Measurements from ENCODE around the gene LRCH1. TPM values are rescaled to one million over a fixed set of nuclear protein-coding genes. Genes with fewer than 3 reads are reported as not detected.

LRCH1 gene
- total RNA-seq, 1 experiment from 2014 or later: 11.8 TPM

DNA sequence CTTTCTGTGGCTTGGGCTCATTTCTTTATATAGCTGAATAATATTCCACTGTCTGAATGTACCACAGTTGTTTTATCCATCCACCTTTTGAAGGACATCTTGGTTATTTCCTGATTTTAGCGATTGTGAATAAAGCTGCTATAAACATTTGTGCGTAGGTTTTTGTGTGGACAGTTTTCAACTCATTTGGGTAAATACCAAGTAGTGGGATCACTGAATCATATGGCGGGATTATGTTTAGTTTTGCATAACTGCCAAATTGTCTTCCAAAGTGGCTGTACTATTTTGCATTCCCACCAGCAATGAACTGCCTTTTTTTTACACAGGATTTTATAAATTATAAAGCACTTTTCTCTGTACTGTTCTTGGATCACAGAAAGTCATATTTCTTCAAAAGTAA, 13.7 kb upstream of the LRCH1 start:
- CTCF ChIA-PET: no interaction called here
- H3K4me3 Mint-ChIP-seq: no peak overlapping the region
- H3K27me3 Mint-ChIP-seq (ENCODE audit: low read depth): no peaks in the 10 kb centered on the region
- TF ChIP-seq, protein P1, sequence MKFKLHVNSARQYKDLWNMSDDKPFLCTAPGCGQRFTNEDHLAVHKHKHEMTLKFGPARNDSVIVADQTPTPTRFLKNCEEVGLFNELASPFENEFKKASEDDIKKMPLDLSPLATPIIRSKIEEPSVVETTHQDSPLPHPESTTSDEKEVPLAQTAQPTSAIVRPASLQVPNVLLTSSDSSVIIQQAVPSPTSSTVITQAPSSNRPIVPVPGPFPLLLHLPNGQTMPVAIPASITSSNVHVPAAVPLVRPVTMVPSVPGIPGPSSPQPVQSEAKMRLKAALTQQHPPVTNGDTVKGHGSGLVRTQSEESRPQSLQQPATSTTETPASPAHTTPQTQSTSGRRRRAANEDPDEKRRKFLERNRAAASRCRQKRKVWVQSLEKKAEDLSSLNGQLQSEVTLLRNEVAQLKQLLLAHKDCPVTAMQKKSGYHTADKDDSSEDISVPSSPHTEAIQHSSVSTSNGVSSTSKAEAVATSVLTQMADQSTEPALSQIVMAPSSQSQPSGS (CRISPR knock-in tag; IDR thresholded peaks at IDR 0.05; ENCODE audit: borderline replicate concordance, low read depth): no peak
- TF ChIP-seq, protein P2, sequence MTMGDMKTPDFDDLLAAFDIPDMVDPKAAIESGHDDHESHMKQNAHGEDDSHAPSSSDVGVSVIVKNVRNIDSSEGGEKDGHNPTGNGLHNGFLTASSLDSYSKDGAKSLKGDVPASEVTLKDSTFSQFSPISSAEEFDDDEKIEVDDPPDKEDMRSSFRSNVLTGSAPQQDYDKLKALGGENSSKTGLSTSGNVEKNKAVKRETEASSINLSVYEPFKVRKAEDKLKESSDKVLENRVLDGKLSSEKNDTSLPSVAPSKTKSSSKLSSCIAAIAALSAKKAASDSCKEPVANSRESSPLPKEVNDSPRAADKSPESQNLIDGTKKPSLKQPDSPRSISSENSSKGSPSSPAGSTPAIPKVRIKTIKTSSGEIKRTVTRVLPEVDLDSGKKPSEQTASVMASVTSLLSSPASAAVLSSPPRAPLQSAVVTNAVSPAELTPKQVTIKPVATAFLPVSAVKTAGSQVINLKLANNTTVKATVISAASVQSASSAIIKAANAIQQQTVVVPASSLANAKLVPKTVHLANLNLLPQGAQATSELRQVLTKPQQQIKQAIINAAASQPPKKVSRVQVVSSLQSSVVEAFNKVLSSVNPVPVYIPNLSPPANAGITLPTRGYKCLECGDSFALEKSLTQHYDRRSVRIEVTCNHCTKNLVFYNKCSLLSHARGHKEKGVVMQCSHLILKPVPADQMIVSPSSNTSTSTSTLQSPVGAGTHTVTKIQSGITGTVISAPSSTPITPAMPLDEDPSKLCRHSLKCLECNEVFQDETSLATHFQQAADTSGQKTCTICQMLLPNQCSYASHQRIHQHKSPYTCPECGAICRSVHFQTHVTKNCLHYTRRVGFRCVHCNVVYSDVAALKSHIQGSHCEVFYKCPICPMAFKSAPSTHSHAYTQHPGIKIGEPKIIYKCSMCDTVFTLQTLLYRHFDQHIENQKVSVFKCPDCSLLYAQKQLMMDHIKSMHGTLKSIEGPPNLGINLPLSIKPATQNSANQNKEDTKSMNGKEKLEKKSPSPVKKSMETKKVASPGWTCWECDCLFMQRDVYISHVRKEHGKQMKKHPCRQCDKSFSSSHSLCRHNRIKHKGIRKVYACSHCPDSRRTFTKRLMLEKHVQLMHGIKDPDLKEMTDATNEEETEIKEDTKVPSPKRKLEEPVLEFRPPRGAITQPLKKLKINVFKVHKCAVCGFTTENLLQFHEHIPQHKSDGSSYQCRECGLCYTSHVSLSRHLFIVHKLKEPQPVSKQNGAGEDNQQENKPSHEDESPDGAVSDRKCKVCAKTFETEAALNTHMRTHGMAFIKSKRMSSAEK (CRISPR knock-in tag; IDR thresholded peaks at IDR 0.05; ENCODE audit: borderline replicate concordance): no peak
- TF ChIP-seq, protein P3, sequence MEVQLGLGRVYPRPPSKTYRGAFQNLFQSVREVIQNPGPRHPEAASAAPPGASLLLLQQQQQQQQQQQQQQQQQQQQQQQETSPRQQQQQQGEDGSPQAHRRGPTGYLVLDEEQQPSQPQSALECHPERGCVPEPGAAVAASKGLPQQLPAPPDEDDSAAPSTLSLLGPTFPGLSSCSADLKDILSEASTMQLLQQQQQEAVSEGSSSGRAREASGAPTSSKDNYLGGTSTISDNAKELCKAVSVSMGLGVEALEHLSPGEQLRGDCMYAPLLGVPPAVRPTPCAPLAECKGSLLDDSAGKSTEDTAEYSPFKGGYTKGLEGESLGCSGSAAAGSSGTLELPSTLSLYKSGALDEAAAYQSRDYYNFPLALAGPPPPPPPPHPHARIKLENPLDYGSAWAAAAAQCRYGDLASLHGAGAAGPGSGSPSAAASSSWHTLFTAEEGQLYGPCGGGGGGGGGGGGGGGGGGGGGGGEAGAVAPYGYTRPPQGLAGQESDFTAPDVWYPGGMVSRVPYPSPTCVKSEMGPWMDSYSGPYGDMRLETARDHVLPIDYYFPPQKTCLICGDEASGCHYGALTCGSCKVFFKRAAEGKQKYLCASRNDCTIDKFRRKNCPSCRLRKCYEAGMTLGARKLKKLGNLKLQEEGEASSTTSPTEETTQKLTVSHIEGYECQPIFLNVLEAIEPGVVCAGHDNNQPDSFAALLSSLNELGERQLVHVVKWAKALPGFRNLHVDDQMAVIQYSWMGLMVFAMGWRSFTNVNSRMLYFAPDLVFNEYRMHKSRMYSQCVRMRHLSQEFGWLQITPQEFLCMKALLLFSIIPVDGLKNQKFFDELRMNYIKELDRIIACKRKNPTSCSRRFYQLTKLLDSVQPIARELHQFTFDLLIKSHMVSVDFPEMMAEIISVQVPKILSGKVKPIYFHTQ (CRISPR knock-in tag; IDR thresholded peaks at IDR 0.05): no peak
- no peak for TF ChIP-seq FOXK1 (CRISPR knock-in tag; IDR thresholded peaks at IDR 0.05)
- TF ChIP-seq, protein P4, sequence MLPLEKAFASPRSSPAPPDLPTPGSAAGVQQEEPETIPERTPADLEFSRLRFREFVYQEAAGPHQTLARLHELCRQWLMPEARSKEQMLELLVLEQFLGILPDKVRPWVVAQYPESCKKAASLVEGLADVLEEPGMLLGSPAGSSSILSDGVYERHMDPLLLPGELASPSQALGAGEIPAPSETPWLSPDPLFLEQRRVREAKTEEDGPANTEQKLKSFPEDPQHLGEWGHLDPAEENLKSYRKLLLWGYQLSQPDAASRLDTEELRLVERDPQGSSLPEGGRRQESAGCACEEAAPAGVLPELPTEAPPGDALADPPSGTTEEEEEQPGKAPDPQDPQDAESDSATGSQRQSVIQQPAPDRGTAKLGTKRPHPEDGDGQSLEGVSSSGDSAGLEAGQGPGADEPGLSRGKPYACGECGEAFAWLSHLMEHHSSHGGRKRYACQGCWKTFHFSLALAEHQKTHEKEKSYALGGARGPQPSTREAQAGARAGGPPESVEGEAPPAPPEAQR (CRISPR knock-in tag; IDR thresholded peaks at IDR 0.05): no peak
- TF ChIP-seq CBFB (CRISPR knock-in tag; IDR thresholded peaks at IDR 0.05; ENCODE audit: low read depth): no peak
- no peak for TF ChIP-seq RORB (CRISPR knock-in tag; IDR thresholded peaks at IDR 0.05)
- TF ChIP-seq FOXJ3 (CRISPR knock-in tag; IDR thresholded peaks at IDR 0.05; ENCODE audit: borderline replicate concordance): no peak
- POLR2A ChIA-PET: no interaction called here
- ATAC-seq (no peak), DNase-seq (ENCODE audit: low spot score) (no peak)
- no peaks in the 10 kb centered on the region for H3K36me3 Mint-ChIP-seq
- H3K27ac Mint-ChIP-seq: no peak overlapping the region
- H3K4me1 Mint-ChIP-seq: no peaks in the 10 kb centered on the region
- H3K9me3 Mint-ChIP-seq: no peaks in the 10 kb centered on the region

DNA sequence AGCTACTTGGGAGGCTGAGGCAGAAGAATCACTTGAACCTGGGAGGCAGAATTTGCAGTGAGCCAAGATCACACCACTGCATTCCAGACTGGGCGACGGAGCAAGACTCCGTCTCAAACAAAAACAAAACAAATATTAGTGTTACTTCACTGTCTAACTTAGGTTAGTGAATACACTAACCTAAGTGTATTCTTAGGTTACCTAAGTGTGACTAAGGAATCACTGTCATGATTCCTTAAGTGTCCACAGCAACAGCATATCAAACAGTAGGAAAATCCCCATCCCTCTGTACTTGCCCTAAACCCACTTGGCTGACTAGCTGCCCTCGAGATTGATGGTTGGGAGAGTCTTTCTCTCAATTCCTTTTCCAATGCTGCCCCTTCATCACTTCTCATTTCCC, 11.8 kb upstream of the LRCH1 start:
- Mint-ChIP-seq H3K9me3 (no peaks in the 10 kb centered on the region), H3K4me3 (no peak overlapping the region), H3K36me3 (no peaks in the 10 kb centered on the region), H3K27me3 (ENCODE audit: low read depth) (no peaks in the 10 kb centered on the region), H3K4me1 (no peaks in the 10 kb centered on the region), H3K27ac (no peak overlapping the region)
- ChIA-PET CTCF (interaction anchor here (1.3 kb wide), 1 partner anchor 11 kb away, joined by 3 read pairs; no protein-coding TSS in a partner anchor), POLR2A (no interaction called here)
- ATAC-seq (no peak), DNase-seq (ENCODE audit: low spot score) (no peak)
- TF ChIP-seq ZNF317 (CRISPR knock-in tag; IDR thresholded peaks at IDR 0.05; ENCODE audit: borderline replicate concordance, low read depth): no peak
- no peak for TF ChIP-seq ESRRA (CRISPR knock-in tag; IDR thresholded peaks at IDR 0.05; ENCODE audit: borderline replicate concordance)
- TF ChIP-seq, protein P5, sequence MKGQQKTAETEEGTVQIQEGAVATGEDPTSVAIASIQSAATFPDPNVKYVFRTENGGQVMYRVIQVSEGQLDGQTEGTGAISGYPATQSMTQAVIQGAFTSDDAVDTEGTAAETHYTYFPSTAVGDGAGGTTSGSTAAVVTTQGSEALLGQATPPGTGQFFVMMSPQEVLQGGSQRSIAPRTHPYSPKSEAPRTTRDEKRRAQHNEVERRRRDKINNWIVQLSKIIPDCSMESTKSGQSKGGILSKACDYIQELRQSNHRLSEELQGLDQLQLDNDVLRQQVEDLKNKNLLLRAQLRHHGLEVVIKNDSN (CRISPR knock-in tag; IDR thresholded peaks at IDR 0.05): no peak
- TF ChIP-seq SP1 (CRISPR knock-in tag; conservative IDR thresholded peaks at IDR 0.05): no peak
- TF ChIP-seq ZNF416 (CRISPR knock-in tag; IDR thresholded peaks at IDR 0.05): no peak
- no peak for TF ChIP-seq ZNF219 (CRISPR knock-in tag; IDR thresholded peaks at IDR 0.05; ENCODE audit: borderline replicate concordance)
- TF ChIP-seq, protein P6, sequence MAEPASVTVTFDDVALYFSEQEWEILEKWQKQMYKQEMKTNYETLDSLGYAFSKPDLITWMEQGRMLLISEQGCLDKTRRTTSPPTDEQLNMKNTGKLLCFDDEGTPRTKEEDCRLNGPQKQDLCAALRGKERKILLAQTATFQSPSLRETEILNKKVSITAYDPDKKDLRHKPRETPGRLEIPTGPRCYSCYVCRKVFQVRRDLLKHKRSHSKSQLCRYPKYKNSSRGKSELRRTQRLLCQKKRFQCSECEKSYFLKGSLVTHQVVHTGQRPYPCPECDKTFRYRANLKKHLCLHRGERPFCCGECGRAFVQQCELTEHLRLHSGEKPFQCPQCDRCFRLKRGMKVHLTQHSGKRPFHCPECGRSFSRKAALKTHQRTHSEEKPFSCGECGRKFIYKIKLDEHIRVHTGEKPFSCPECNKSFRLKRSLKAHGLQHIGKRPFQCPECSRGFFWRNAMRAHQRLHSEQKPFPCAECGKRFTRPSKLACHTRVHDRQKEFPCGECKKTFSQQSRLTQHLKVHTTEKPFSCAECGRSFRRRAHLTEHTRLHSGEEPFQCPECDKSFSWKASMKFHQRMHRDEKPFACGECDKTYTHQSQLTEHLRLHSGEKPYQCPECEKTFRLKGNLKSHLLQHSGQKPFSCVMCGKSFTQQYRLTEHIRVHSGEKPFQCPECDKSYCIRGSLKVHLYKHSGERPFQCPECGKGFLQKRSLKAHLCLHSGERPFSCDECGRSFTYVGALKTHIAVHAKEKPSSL (CRISPR knock-in tag; conservative IDR thresholded peaks at IDR 0.05): no peak
- TF ChIP-seq, protein P7, sequence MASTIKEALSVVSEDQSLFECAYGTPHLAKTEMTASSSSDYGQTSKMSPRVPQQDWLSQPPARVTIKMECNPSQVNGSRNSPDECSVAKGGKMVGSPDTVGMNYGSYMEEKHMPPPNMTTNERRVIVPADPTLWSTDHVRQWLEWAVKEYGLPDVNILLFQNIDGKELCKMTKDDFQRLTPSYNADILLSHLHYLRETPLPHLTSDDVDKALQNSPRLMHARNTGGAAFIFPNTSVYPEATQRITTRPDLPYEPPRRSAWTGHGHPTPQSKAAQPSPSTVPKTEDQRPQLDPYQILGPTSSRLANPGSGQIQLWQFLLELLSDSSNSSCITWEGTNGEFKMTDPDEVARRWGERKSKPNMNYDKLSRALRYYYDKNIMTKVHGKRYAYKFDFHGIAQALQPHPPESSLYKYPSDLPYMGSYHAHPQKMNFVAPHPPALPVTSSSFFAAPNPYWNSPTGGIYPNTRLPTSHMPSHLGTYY (CRISPR knock-in tag; IDR thresholded peaks at IDR 0.05): no peak
- TF ChIP-seq, protein P8, sequence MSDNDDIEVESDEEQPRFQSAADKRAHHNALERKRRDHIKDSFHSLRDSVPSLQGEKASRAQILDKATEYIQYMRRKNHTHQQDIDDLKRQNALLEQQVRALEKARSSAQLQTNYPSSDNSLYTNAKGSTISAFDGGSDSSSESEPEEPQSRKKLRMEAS (CRISPR knock-in tag; IDR thresholded peaks at IDR 0.05): no peak
- TF ChIP-seq, protein P3 (CRISPR knock-in tag; IDR thresholded peaks at IDR 0.05): no peak
